22Rv1 (cell line): ENCODE data around the gene DSC3.

Experiments used
- CTCF ChIP-seq: fragments of 450-650 bp; IDR thresholded peaks from 2 replicates; pipeline ENCODE4 v1.5.1; 2017; ENCODE audit warnings: mild to moderate bottlenecking
- ZFX ChIP-seq: fragments of 450-650 bp; IDR thresholded peaks from 2 replicates; pipeline ENCODE4 v1.6.1; 2017; ENCODE audit warnings: antibody characterized with exemption, borderline replicate concordance

DNA sequence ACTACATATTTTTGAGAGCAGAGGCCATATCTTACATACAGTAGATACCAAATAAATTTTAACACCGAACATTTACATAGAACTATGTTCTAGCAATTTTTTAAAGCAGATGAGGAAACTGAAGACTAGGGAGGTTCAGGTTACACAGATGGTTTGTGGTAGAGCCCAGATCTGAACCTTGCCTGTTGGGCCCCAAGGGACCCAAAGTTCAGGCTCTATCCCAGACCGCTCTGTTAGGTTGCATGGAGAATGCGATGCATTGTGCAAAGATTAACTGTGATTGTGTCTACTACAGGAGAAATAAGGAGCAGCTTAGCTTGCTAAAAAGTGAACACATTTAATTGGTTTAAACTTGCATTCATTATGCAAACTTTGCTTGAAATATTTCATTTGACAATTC is 16.4 kb upstream of the DSC3 start:
- no peak for TF ChIP-seq CTCF
- TF ChIP-seq ZFX: no peak
